ENCODE results near the gene AGBL4.

Gene AGBL4

GRCh38 chr1:49204720-49205119 is 819.0 kb downstream of the AGBL4 start:
- FAIRE-seq = no peak

GRCh38 chr1:49200738-49201137 is 823.0 kb downstream of the AGBL4 start:
- no peak for TF ChIP-seq POLR2AphosphoS5 (IDR thresholded peaks at IDR 0.05; ENCODE audit: low read depth, low read length)
- no peak for TF ChIP-seq TAF1 (IDR thresholded peaks at IDR 0.05; ENCODE audit: borderline replicate concordance, low read depth, low read length)
- FAIRE-seq (no peak), DNase-seq (ENCODE audit: insufficient read length) (no peak)

More at GRCh38 chr1:49204720-49205119, 819.0 kb downstream of the AGBL4 start:
- no peak for DNase-seq (ENCODE audit: insufficient read length)
- TF ChIP-seq POLR2AphosphoS5 (IDR thresholded peaks at IDR 0.05; ENCODE audit: low read depth, low read length) = no peak
- no peak for TF ChIP-seq TAF1 (IDR thresholded peaks at IDR 0.05; ENCODE audit: borderline replicate concordance, low read depth, low read length)
- TF ChIP-seq POLR2A (IDR thresholded peaks at IDR 0.05; ENCODE audit: low read depth, low read length) = no peak

GRCh38 chr1:49199564-49199963 is 824.2 kb downstream of the AGBL4 start:
- DNase-seq (ENCODE audit: insufficient read length) = no peak
- TF ChIP-seq POLR2AphosphoS5 (IDR thresholded peaks at IDR 0.05; ENCODE audit: low read depth, low read length) (no peak), POLR2A (IDR thresholded peaks at IDR 0.05; ENCODE audit: low read depth, low read length) (no peak), TAF1 (IDR thresholded peaks at IDR 0.05; ENCODE audit: borderline replicate concordance, low read depth, low read length) (no peak)
- no peak for FAIRE-seq

- no peak for FAIRE-seq
- no peak for DNase-seq (ENCODE audit: insufficient read length)
- TF ChIP-seq TAF1 (IDR thresholded peaks at IDR 0.05; ENCODE audit: borderline replicate concordance, low read depth, low read length) = no peak
- no peak for TF ChIP-seq POLR2AphosphoS5 (IDR thresholded peaks at IDR 0.05; ENCODE audit: low read depth, low read length)
- no peak for TF ChIP-seq POLR2A (IDR thresholded peaks at IDR 0.05; ENCODE audit: low read depth, low read length)
Measured at GRCh38 chr1:49197081-49197480, 826.7 kb downstream of the AGBL4 start.

GRCh38 chr1:49190138-49190537 is 833.6 kb downstream of the AGBL4 start:
- FAIRE-seq = no peak
- TF ChIP-seq POLR2A (IDR thresholded peaks at IDR 0.05; ENCODE audit: low read depth, low read length) (no peak), TAF1 (IDR thresholded peaks at IDR 0.05; ENCODE audit: borderline replicate concordance, low read depth, low read length) (no peak), POLR2AphosphoS5 (IDR thresholded peaks at IDR 0.05; ENCODE audit: low read depth, low read length) (no peak)
- no peak for DNase-seq (ENCODE audit: insufficient read length)

- FAIRE-seq (no peak), DNase-seq (ENCODE audit: insufficient read length) (no peak)
- no peak for TF ChIP-seq POLR2A (IDR thresholded peaks at IDR 0.05; ENCODE audit: low read depth, low read length)
- TF ChIP-seq TAF1 (IDR thresholded peaks at IDR 0.05; ENCODE audit: borderline replicate concordance, low read depth, low read length) = no peak
- no peak for TF ChIP-seq POLR2AphosphoS5 (IDR thresholded peaks at IDR 0.05; ENCODE audit: low read depth, low read length)
Measured at GRCh38 chr1:49187056-49187455, 836.7 kb downstream of the AGBL4 start.

- DNase-seq (ENCODE audit: insufficient read length) = no peak
- no peak for FAIRE-seq
- TF ChIP-seq POLR2A (IDR thresholded peaks at IDR 0.05; ENCODE audit: low read depth, low read length) = no peak
- no peak for TF ChIP-seq POLR2AphosphoS5 (IDR thresholded peaks at IDR 0.05; ENCODE audit: low read depth, low read length)
- no peak for TF ChIP-seq TAF1 (IDR thresholded peaks at IDR 0.05; ENCODE audit: borderline replicate concordance, low read depth, low read length)
Measured at GRCh38 chr1:49185450-49185980, 838.2 kb downstream of the AGBL4 start.

- DNase-seq (ENCODE audit: insufficient read length) = no peak
- no peak for FAIRE-seq
- TF ChIP-seq POLR2A (IDR thresholded peaks at IDR 0.05; ENCODE audit: low read depth, low read length) (no peak), TAF1 (IDR thresholded peaks at IDR 0.05; ENCODE audit: borderline replicate concordance, low read depth, low read length) (no peak)
Measured at GRCh38 chr1:49183489-49183888, 840.3 kb downstream of the AGBL4 start.

- no peak for DNase-seq (ENCODE audit: insufficient read length)
- TF ChIP-seq POLR2A (IDR thresholded peaks at IDR 0.05; ENCODE audit: low read depth, low read length) (no peak), POLR2AphosphoS5 (IDR thresholded peaks at IDR 0.05; ENCODE audit: low read depth, low read length) (no peak), TAF1 (IDR thresholded peaks at IDR 0.05; ENCODE audit: borderline replicate concordance, low read depth, low read length) (no peak)
- FAIRE-seq = no peak
Measured at GRCh38 chr1:49181033-49181432, 842.7 kb downstream of the AGBL4 start.

- FAIRE-seq (no peak), DNase-seq (ENCODE audit: insufficient read length) (no peak)
- TF ChIP-seq POLR2A (IDR thresholded peaks at IDR 0.05; ENCODE audit: low read depth, low read length) (no peak), TAF1 (IDR thresholded peaks at IDR 0.05; ENCODE audit: borderline replicate concordance, low read depth, low read length) (no peak), POLR2AphosphoS5 (IDR thresholded peaks at IDR 0.05; ENCODE audit: low read depth, low read length) (no peak)
Measured at GRCh38 chr1:49171941-49172593, 851.7 kb downstream of the AGBL4 start.

GRCh38 chr1:49166031-49166430 is 857.7 kb downstream of the AGBL4 start:
- no peak for FAIRE-seq
- TF ChIP-seq POLR2A (IDR thresholded peaks at IDR 0.05; ENCODE audit: low read depth, low read length) = no peak
- DNase-seq (ENCODE audit: insufficient read length) = no peak

- DNase-seq (ENCODE audit: insufficient read length) (no peak), FAIRE-seq (no peak)
- no peak for TF ChIP-seq POLR2AphosphoS5 (IDR thresholded peaks at IDR 0.05; ENCODE audit: low read depth, low read length)
- TF ChIP-seq TAF1 (IDR thresholded peaks at IDR 0.05; ENCODE audit: borderline replicate concordance, low read depth, low read length) = no peak
- TF ChIP-seq POLR2A (IDR thresholded peaks at IDR 0.05; ENCODE audit: low read depth, low read length) = no peak
Measured at GRCh38 chr1:49163031-49163430, 860.7 kb downstream of the AGBL4 start.

All from GM12892 (cell line).